Panc1 (cell line): Measurements from ENCODE around the gene ADIPOR1.

Source experiments
- POLR2AphosphoS5 ChIP-seq: IDR thresholded peaks from 2 replicates; pipeline ENCODE4 v1.6.1; 2012; ENCODE audit warnings: mild to moderate bottlenecking, low read depth, low read length, moderate library complexity
- SIN3A ChIP-seq: IDR thresholded peaks from 2 replicates; pipeline ENCODE4 v1.6.1; 2012; ENCODE audit warnings: low read depth, mild to moderate bottlenecking, low read length, moderate library complexity, borderline replicate concordance; ENCODE audit not compliant: insufficient read depth
- TCF7L2 ChIP-seq: IDR thresholded peaks from 2 replicates; pipeline ENCODE4 v1.6.1; 2011; ENCODE audit warnings: mild to moderate bottlenecking, low read depth, low read length, inconsistent platforms
- TF ChIP-seq, protein P1 (sequence below): fragments of 450-650 bp; IDR thresholded peaks from 2 replicates; pipeline ENCODE4 v1.5.1; 2017; ENCODE audit warnings: mild to moderate bottlenecking
- TF ChIP-seq, protein P2 (sequence below), 2 experiments: IDR thresholded peaks; 2 replicates each; pipeline ENCODE4 v1.6.1; 2011 to 2012; ENCODE audit warnings: low read depth in 2 of 2, control low read depth in 1 of 2, low read length in 1 of 2, mild to moderate bottlenecking in 1 of 2, moderate library complexity in 1 of 2; ENCODE audit not compliant: insufficient read depth in 1 of 2

DNA sequence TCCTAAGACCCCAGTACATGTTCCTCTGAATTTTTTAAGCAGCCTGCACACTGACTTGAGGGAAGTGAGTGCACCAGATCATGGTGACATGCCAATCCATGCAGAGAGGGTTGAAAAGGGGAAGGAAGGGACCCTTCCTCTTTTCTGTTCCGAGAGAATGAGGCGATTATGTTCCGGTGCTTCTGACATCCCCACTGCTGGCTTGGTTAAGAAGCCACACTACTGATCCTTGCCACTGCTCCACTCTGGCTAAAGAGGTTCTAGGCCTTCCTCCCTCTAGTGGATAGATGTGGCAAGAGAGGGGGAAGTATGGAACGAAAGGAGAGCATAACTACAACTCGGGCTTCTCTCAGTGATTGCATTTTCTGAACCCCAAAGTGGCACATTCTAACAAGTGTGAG lies 10.8 kb upstream of the ADIPOR1 start:
- TF ChIP-seq, protein P1, sequence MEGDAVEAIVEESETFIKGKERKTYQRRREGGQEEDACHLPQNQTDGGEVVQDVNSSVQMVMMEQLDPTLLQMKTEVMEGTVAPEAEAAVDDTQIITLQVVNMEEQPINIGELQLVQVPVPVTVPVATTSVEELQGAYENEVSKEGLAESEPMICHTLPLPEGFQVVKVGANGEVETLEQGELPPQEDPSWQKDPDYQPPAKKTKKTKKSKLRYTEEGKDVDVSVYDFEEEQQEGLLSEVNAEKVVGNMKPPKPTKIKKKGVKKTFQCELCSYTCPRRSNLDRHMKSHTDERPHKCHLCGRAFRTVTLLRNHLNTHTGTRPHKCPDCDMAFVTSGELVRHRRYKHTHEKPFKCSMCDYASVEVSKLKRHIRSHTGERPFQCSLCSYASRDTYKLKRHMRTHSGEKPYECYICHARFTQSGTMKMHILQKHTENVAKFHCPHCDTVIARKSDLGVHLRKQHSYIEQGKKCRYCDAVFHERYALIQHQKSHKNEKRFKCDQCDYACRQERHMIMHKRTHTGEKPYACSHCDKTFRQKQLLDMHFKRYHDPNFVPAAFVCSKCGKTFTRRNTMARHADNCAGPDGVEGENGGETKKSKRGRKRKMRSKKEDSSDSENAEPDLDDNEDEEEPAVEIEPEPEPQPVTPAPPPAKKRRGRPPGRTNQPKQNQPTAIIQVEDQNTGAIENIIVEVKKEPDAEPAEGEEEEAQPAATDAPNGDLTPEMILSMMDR: peak; percentile 87
- TF ChIP-seq POLR2AphosphoS5 (no peak), SIN3A (no peak), TCF7L2 (no peak)
- TF ChIP-seq, protein P2, sequence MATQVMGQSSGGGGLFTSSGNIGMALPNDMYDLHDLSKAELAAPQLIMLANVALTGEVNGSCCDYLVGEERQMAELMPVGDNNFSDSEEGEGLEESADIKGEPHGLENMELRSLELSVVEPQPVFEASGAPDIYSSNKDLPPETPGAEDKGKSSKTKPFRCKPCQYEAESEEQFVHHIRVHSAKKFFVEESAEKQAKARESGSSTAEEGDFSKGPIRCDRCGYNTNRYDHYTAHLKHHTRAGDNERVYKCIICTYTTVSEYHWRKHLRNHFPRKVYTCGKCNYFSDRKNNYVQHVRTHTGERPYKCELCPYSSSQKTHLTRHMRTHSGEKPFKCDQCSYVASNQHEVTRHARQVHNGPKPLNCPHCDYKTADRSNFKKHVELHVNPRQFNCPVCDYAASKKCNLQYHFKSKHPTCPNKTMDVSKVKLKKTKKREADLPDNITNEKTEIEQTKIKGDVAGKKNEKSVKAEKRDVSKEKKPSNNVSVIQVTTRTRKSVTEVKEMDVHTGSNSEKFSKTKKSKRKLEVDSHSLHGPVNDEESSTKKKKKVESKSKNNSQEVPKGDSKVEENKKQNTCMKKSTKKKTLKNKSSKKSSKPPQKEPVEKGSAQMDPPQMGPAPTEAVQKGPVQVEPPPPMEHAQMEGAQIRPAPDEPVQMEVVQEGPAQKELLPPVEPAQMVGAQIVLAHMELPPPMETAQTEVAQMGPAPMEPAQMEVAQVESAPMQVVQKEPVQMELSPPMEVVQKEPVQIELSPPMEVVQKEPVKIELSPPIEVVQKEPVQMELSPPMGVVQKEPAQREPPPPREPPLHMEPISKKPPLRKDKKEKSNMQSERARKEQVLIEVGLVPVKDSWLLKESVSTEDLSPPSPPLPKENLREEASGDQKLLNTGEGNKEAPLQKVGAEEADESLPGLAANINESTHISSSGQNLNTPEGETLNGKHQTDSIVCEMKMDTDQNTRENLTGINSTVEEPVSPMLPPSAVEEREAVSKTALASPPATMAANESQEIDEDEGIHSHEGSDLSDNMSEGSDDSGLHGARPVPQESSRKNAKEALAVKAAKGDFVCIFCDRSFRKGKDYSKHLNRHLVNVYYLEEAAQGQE (IDR thresholded peaks at IDR 0.05; ENCODE audit: insufficient read depth in 1 of 2, low read depth in 2 of 2, low read length in 1 of 2): no peak
